ENCODE data around the gene THAP9.

DNA sequence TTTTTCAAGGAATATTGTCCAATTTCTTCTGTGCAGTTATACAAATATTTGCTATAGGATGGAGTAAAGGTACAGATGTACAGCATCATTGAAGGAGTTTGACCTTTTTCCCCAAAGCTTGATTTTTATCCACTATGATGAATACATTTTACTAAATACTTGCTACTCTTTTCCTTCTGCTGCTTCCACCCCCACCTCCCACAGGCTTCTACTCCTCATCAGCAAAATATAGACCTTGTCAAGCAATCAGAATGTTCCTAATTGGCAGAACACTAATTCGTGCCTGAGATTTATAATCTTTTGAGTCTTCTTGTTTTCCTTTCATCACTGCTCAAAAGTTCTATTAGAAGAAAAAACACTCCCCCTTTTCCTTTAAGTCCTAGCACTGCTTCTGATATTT, 3.8 kb upstream of the THAP9 start:
- TF ChIP-seq EP300 (IDR thresholded peaks at IDR 0.05; ENCODE audit: borderline replicate concordance) (no peak), NFIC (IDR thresholded peaks at IDR 0.05) (no peak), YY1 (IDR thresholded peaks at IDR 0.05; ENCODE audit: low read depth) (no peak), TAF1 (IDR thresholded peaks at IDR 0.05; ENCODE audit: low read depth) (no peak)
- TF ChIP-seq, protein P1, sequence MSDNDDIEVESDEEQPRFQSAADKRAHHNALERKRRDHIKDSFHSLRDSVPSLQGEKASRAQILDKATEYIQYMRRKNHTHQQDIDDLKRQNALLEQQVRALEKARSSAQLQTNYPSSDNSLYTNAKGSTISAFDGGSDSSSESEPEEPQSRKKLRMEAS (IDR thresholded peaks at IDR 0.05), result no peak
- TF ChIP-seq, protein P2, sequence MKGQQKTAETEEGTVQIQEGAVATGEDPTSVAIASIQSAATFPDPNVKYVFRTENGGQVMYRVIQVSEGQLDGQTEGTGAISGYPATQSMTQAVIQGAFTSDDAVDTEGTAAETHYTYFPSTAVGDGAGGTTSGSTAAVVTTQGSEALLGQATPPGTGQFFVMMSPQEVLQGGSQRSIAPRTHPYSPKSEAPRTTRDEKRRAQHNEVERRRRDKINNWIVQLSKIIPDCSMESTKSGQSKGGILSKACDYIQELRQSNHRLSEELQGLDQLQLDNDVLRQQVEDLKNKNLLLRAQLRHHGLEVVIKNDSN (IDR thresholded peaks at IDR 0.05), result no peak
